DOHH2 (cell line): ENCODE data around the gene PCDH9.

Source experiments
- CTCF ChIP-seq: fragments of 200-600 bp; sonication (generic); IDR thresholded peaks from one replicate; pipeline ENCODE4 v1.5.1; 2014; ENCODE audit warnings: antibody characterized with exemption, mild to moderate bottlenecking, low read depth, low read length; ENCODE audit not compliant: poor library complexity, severe bottlenecking
- EZH2phosphoT487 ChIP-seq: fragments of 200-600 bp; sonication (generic); IDR thresholded peaks from 2 replicates; pipeline ENCODE4 v1.6.1; 2017; ENCODE audit warnings: borderline replicate concordance, mild to moderate bottlenecking, antibody characterized with exemption, low read length, moderate library complexity, mixed read lengths

GRCh38 chr13:66835040-66835628, 395.0 kb downstream of the PCDH9 start:
- no peak for TF ChIP-seq CTCF
- TF ChIP-seq EZH2phosphoT487, result no peak
